Lung (tissue), 12 donors: Measurements from ENCODE around the gene CUBN. TPM values are rescaled to one million over a fixed set of nuclear protein-coding genes. Genes with fewer than 3 reads are reported as not detected.

Experiments
- ATAC-seq: fragments of 200-7000 bp; cut with Tn5 transposase; one replicate; pipeline ENCODE4 v1.9.1; 2020; ENCODE audit warnings: moderate number of reproducible peaks; ENCODE audit not compliant: insufficient read depth, low FRiP score
- DNase-seq, 3 donors: peaks; one replicate each; pipeline ENCODE4 v3.0.0-alpha.2; 2013 to 2017
- H3K27ac ChIP-seq, 2 donors: one replicate each; pipeline ENCODE4 v1.5.1; 2013; ENCODE audit warnings: mild to moderate bottlenecking in 2 of 2, moderate library complexity in 2 of 2, control low read depth in 1 of 2, inconsistent platforms in 1 of 2, low read depth in 1 of 2, low read length in 1 of 2
- H3K27me3 ChIP-seq, 3 donors: one replicate each; pipeline ENCODE4 v1.5.1; 2013; ENCODE audit warnings: low read length in 2 of 3; ENCODE audit not compliant: control insufficient read depth in 3 of 3, insufficient read depth in 3 of 3
- H3K36me3 ChIP-seq, 4 donors: one replicate each; pipeline ENCODE4 v1.5.1; 2013; ENCODE audit warnings: low read length in 4 of 4, mild to moderate bottlenecking in 1 of 4, moderate library complexity in 1 of 4; ENCODE audit not compliant: control insufficient read depth in 4 of 4, insufficient read depth in 4 of 4
- H3K4me1 ChIP-seq, 5 donors: one replicate each; pipeline ENCODE4 v1.5.1; 2013; ENCODE audit warnings: low read length in 5 of 5, mild to moderate bottlenecking in 2 of 5, moderate library complexity in 1 of 5; ENCODE audit not compliant: control insufficient read depth in 5 of 5, insufficient read depth in 5 of 5
- H3K4me3 ChIP-seq: one replicate; pipeline ENCODE4 v1.5.1; 2013; ENCODE audit warnings: mild to moderate bottlenecking, control low read depth, moderate library complexity
- H3K9ac ChIP-seq, 2 donors: one replicate each; pipeline ENCODE4 v1.5.1; 2013; ENCODE audit warnings: low read length in 2 of 2, control low read depth in 1 of 2; ENCODE audit not compliant: insufficient read depth in 1 of 2
- H3K9me3 ChIP-seq, 4 donors: one replicate each; pipeline ENCODE4 v1.5.1; 2013; ENCODE audit warnings: low read length in 3 of 4, mild to moderate bottlenecking in 1 of 4, moderate library complexity in 1 of 4; ENCODE audit not compliant: control insufficient read depth in 4 of 4, insufficient read depth in 3 of 4
- CTCF ChIP-seq: IDR thresholded peaks from 2 replicates; pipeline ENCODE4 v1.5.1; 2012; ENCODE audit warnings: mild to moderate bottlenecking; ENCODE audit errors: control extremely low read depth, extremely low read depth
- WGBS, 2 donors: extraction: QIAGEN DNeasy Blood & Tissue Kit; methylation state at CpG; one replicate each; pipeline ENCODE4 v1.1.7; 2013; 5-methylcytosine and 5-hydroxymethylcytosine counted together
- polyA plus RNA-seq, 2 donors: library from polyadenylated mRNA; stranded (reverse); fragments of 200-250 nt; gene quantifications; one replicate each; pipeline ENCODE4 v1.2.1, GENCODE V29; 2013
- total RNA-seq, 2 donors: library from RNA; depleted of rRNA in 1 of 2; stranded (reverse); fragments of >200 nt in 1 of 2; gene quantifications; one replicate each; pipeline ENCODE4 v1.2.1, GENCODE V29; 2014 to 2021
- donor health status: control.
- donor health status: control.
- donor health status: Bipolar disorder and iron deficiency.
- donor health status: healthy.
- donor health status: DM: yes; HTN: yes; CAD: no.

CUBN gene
- total and polyA plus RNA-seq, 4 donors, result 0.33 to 5.1 (median 1.0) TPM

GRCh38 chr10:16886031-16886430 is 243.6 kb downstream of the CUBN start:
- H3K9ac ChIP-seq, result no peak overlapping the region
- WGBS, 2 donors, result 88 to 96% methylated on average over 2 of the region's 2 CpGs

DNA sequence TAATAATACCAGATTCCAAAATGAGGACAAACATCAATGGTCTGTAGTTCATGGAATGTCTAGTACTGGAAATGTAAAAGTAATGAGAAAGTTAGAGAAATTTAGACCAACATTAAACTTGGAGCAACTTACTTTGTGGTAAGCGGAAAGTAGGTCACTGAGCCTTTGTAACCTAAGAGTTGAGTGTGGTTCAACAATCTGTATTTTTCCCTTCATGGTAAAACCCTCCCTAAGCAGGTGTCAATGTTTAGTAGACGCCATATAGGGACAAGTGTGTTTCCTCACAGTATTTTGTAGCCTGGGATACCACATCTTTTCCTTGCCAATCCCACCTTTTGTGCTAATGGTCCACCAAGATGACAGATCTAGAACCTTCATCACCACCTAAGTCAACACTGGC is 245.1 kb downstream of the CUBN start:
- ATAC-seq (no peak), DNase-seq (no peak)
- WGBS, 2 donors, result 92 to 93% methylated on average over 2 of the region's 2 CpGs
- H3K27me3 ChIP-seq, result no peaks in the 10 kb centered on the region
- no peaks in the 10 kb centered on the region for H3K36me3 ChIP-seq
- H3K4me3 ChIP-seq, result no peak overlapping the region
- H3K4me1 ChIP-seq, result peaks cover 0 to 3% (median 0%) of the 10 kb centered on the region in 5 donors
- TF ChIP-seq CTCF, result no peak
- no peak overlapping the region for H3K9ac ChIP-seq
- H3K9me3 ChIP-seq, result no peaks in the 10 kb centered on the region
- no peak overlapping the region for H3K27ac ChIP-seq

More at GRCh38 chr10:16886031-16886430, 243.6 kb downstream of the CUBN start:
- ATAC-seq (no peak), DNase-seq (no peak)
- peaks cover 0 to 3% (median 0%) of the 10 kb centered on the region in 5 donors for H3K4me1 ChIP-seq
- H3K27me3 ChIP-seq, result no peaks in the 10 kb centered on the region
- H3K36me3 ChIP-seq, result no peaks in the 10 kb centered on the region
- H3K4me3 ChIP-seq, result no peak overlapping the region
- no peaks in the 10 kb centered on the region for H3K9me3 ChIP-seq
- no peak for TF ChIP-seq CTCF
- no peak overlapping the region for H3K27ac ChIP-seq

GRCh38 chr10:16883084-16883483 is 246.5 kb downstream of the CUBN start:
- 91% methylated on average over 4 of the region's 4 CpGs for WGBS, 2 donors
- no peak overlapping the region for H3K9ac ChIP-seq
- no peak overlapping the region for H3K4me3 ChIP-seq
- H3K9me3 ChIP-seq, result no peaks in the 10 kb centered on the region
- no peaks in the 10 kb centered on the region for H3K36me3 ChIP-seq
- no peaks in the 10 kb centered on the region for H3K27me3 ChIP-seq
- H3K27ac ChIP-seq, result no peak overlapping the region
- DNase-seq, result no peak
- peaks cover 0 to 3% (median 0%) of the 10 kb centered on the region in 5 donors for H3K4me1 ChIP-seq
- no peak for TF ChIP-seq CTCF
- ATAC-seq, result no peak

DNA sequence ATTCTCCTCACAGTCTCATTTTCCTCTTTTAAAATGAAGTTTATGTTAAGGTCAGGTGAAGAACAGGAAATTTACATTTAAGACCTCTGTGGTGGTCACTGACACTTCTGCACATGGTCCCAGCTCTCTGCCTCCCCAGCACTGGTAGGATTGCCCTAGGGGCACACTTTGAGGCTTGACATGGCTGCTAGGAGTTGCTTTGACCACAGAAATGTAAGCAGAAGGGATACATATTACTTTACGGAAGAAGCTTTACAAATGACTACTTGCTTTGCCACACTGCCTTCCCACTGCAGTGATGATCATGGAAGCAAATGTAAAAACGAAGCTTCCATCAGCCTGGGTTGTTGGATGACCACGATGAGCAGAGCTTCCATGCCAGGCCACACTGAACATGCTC is 259.3 kb downstream of the CUBN start:
- no peak for TF ChIP-seq CTCF
- no peak overlapping the region for H3K27ac ChIP-seq
- peaks cover 0 to 3% (median 0%) of the 10 kb centered on the region in 5 donors for H3K4me1 ChIP-seq
- DNase-seq (no peak), ATAC-seq (no peak)
- H3K36me3 ChIP-seq, result no peaks in the 10 kb centered on the region
- 93% methylated on average over 3 of the region's 3 CpGs for WGBS, 2 donors
- no peaks in the 10 kb centered on the region for H3K9me3 ChIP-seq
- no peak overlapping the region for H3K4me3 ChIP-seq
- no peak overlapping the region for H3K9ac ChIP-seq
- H3K27me3 ChIP-seq, result no peaks in the 10 kb centered on the region
